ENCODE data around the gene TMEM204.

- no peak for TF ChIP-seq CTCF (IDR thresholded peaks at IDR 0.05)
- TF ChIP-seq POLR2AphosphoS5 (IDR thresholded peaks at IDR 0.05): no peak
- no peak for TF ChIP-seq POLR2A (IDR thresholded peaks at IDR 0.05)
- no peak for TF ChIP-seq EP300 (IDR thresholded peaks at IDR 0.05; ENCODE audit: low read depth)
Observed at GRCh38 chr16:1489077-1489476, 44.4 kb upstream of the TMEM204 start.

Measured in transverse colon (tissue), 4 donors.